Colonic mucosa (tissue), 4 donors: Measurements from ENCODE around the gene ANKRD63. TPM values are rescaled to one million over a fixed set of nuclear protein-coding genes. Genes with fewer than 3 reads are reported as not detected.

Experiments used
- DNase-seq: peaks from one replicate; pipeline ENCODE4 v3.0.0-alpha.2; 2020
- H3K27ac ChIP-seq: fragments of 200-600 bp; one replicate; pipeline ENCODE4 v1.8.0; 2021
- H3K27me3 ChIP-seq: fragments of 200-600 bp; one replicate; pipeline ENCODE4 v1.8.0; 2021
- H3K36me3 ChIP-seq: fragments of 200-600 bp; one replicate; pipeline ENCODE4 v1.8.0; 2021
- H3K4me1 ChIP-seq: fragments of 200-600 bp; one replicate; pipeline ENCODE4 v1.8.0; 2021; ENCODE audit warnings: mild to moderate bottlenecking
- H3K4me3 ChIP-seq: fragments of 200-600 bp; one replicate; pipeline ENCODE4 v1.8.0; 2021
- H3K9ac ChIP-seq, 2 donors: one replicate each; pipeline ENCODE4 v1.7.0; 2013; ENCODE audit warnings: control low read depth in 2 of 2, low read depth in 2 of 2, low read length in 2 of 2
- H3K9me3 ChIP-seq: fragments of 200-600 bp; one replicate; pipeline ENCODE4 v1.8.0; 2021
- CTCF ChIP-seq: fragments of 200-600 bp; IDR thresholded peaks from one replicate; pipeline ENCODE4 v1.8.0; 2022; ENCODE audit warnings: antibody characterized with exemption, mild to moderate bottlenecking
- intact Hi-C: fragments of 100-400 bp; cut with DNase I; formaldehyde crosslinking; loops from one replicate; pipeline ENCODE4 v1.14.1; 2022
- total RNA-seq, 2 donors: library from RNA; stranded (reverse); fragmentation: NEBNext Ultra II Directional in 1 of 2; extraction: Animal tissue kit (Norgen Biotek cat#: 25700) in 1 of 2; gene quantifications; one replicate each; pipeline ENCODE4 v1.2.1, GENCODE V29; 2021
- donor health status: healthy.
- donor health status: DM: no; HTN: no; CAD: no.
- donor health status: DM: no; HTN: no; CAD: no.

The ANKRD63 gene
- total RNA-seq, 2 donors from 2014 or later: not detected

- no peak for TF ChIP-seq CTCF
- no peak overlapping the region for H3K27ac ChIP-seq
- H3K27me3 ChIP-seq: no peaks in the 10 kb centered on the region
- intact Hi-C loops: no loop called here
- no peaks in the 10 kb centered on the region for H3K36me3 ChIP-seq
- no peak overlapping the region for H3K9ac ChIP-seq
- no peaks in the 10 kb centered on the region for H3K9me3 ChIP-seq
- no peak overlapping the region for H3K4me3 ChIP-seq
- H3K4me1 ChIP-seq: peaks cover 4% of the 10 kb centered on the region
- no peak for DNase-seq
Observed at GRCh38 chr15:40293905-40294895, 11.3 kb upstream of the ANKRD63 start.

- Histone ChIP-seq H3K9ac (no peak overlapping the region), H3K4me3 (no peak overlapping the region), H3K27ac (no peak overlapping the region), H3K36me3 (no peaks in the 10 kb centered on the region), H3K4me1 (peaks cover 4% of the 10 kb centered on the region), H3K9me3 (no peaks in the 10 kb centered on the region), H3K27me3 (no peaks in the 10 kb centered on the region)
- TF ChIP-seq CTCF: no peak
- intact Hi-C loops: no loop called here
- DNase-seq: no peak
Observed at GRCh38 chr15:40293006-40293405, 10.1 kb upstream of the ANKRD63 start.

DNA sequence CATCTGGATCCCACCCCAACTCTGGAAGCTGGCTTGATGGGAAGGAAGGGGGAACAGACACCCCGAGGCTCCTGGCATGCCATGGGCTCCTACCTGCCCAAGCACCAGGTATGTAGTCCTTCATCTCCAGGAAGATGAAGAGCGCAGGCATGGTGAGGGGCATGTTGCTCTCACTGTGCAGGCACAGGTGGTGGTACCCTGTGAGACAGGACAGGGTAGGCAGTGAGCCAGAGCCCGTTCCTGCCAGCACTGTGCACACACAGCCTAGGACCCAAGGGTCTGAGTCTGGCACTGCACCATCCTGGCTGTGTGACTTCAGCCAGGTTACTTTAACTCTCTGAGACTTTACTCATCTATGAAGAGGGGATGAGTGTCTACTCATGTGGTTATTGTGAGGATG is 9.4 kb upstream of the ANKRD63 start:
- intact Hi-C loops: no loop called here
- DNase-seq: no peak
- no peak overlapping the region for H3K9ac ChIP-seq
- no peak for TF ChIP-seq CTCF
- H3K9me3 ChIP-seq: no peaks in the 10 kb centered on the region
- H3K36me3 ChIP-seq: no peaks in the 10 kb centered on the region
- H3K4me1 ChIP-seq: peaks cover 4% of the 10 kb centered on the region
- H3K4me3 ChIP-seq: no peak overlapping the region
- no peak overlapping the region for H3K27ac ChIP-seq
- no peaks in the 10 kb centered on the region for H3K27me3 ChIP-seq

- peaks cover 4% of the 10 kb centered on the region for H3K4me1 ChIP-seq
- no peaks in the 10 kb centered on the region for H3K9me3 ChIP-seq
- H3K4me3 ChIP-seq: peak overlapping the region; percentile 24
- H3K27me3 ChIP-seq: no peaks in the 10 kb centered on the region
- no peak overlapping the region for H3K9ac ChIP-seq
- DNase-seq: peak; percentile 71
- intact Hi-C loops: no loop called here
- H3K36me3 ChIP-seq: no peaks in the 10 kb centered on the region
- H3K27ac ChIP-seq: no peak overlapping the region
- TF ChIP-seq CTCF: no peak
Observed at GRCh38 chr15:40290918-40291574, 8.2 kb upstream of the ANKRD63 start.

DNA sequence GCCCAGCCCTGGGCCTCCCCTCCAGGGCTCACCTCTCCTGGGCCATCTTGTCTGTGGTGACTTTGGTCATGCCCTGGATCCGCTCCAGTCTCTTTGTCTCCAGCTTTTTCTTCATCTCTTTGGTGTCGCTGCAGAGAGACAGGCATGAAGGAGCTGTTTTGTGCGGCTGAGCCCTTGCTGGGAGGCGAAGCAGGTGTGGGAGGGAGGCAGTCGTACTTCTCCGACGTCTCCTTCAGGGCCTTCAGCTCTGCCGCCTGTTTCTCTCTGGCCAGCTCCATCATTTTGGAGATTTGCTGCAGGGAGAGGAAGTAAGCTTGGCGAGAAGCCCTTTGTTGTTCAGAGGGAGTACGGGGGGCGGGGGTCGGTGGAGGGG is 7.7 kb upstream of the ANKRD63 start:
- no peaks in the 10 kb centered on the region for H3K36me3 ChIP-seq
- no peak overlapping the region for H3K9ac ChIP-seq
- no peaks in the 10 kb centered on the region for H3K9me3 ChIP-seq
- intact Hi-C loops: no loop called here
- no peak for TF ChIP-seq CTCF
- no peaks in the 10 kb centered on the region for H3K27me3 ChIP-seq
- H3K4me3 ChIP-seq: no peak overlapping the region
- H3K4me1 ChIP-seq: peaks cover 4% of the 10 kb centered on the region
- DNase-seq: no peak
- H3K27ac ChIP-seq: no peak overlapping the region
